HepG2 (cell line): ENCODE data around the gene ABL2. TPM values are rescaled to one million over a fixed set of nuclear protein-coding genes. Genes with fewer than 3 reads are reported as not detected.

ENCODE experiments used
- BHLHE40 ChIP-seq: IDR thresholded peaks from 2 replicates; pipeline ENCODE4 v1.6.1; 2011; ENCODE audit warnings: low read length, improper control_type of control experiment
- DZIP1 ChIP-seq: sonication (generic); formaldehyde crosslinking; IDR thresholded peaks from 2 replicates; pipeline ENCODE4 v1.5.0; 2020; ENCODE audit warnings: mild to moderate bottlenecking, missing genetic modification reagents
- GATAD1 ChIP-seq: IDR thresholded peaks from 2 replicates; pipeline ENCODE4 v1.6.1; 2016; ENCODE audit warnings: missing genetic modification reagents, missing compliant biosample characterization
- HMGA1 ChIP-seq: sonication (generic); formaldehyde crosslinking; conservative IDR thresholded peaks from 2 replicates; pipeline ENCODE4 v1.4.0; 2020; ENCODE audit warnings: missing genetic modification reagents
- HNRNPUL1 ChIP-seq: fragments of 200-400 bp; formaldehyde crosslinking; IDR thresholded peaks from 2 replicates; pipeline ENCODE4 v1.6.1; 2017; ENCODE audit warnings: low read depth, mild to moderate bottlenecking, low read length, moderate library complexity
- KDM5A ChIP-seq: fragments of 200-600 bp; sonication (generic); IDR thresholded peaks from 2 replicates; pipeline ENCODE4 v1.7.0; 2018; ENCODE audit warnings: antibody characterized with exemption, mild to moderate bottlenecking, low read length, borderline replicate concordance
- KDM6A ChIP-seq: IDR thresholded peaks from 2 replicates; pipeline ENCODE4 v1.6.1; 2016; ENCODE audit warnings: low read depth
- KMT2B ChIP-seq: IDR thresholded peaks from 2 replicates; pipeline ENCODE4 v1.6.1; 2016; ENCODE audit warnings: missing genetic modification reagents, missing compliant biosample characterization
- MLX ChIP-seq: IDR thresholded peaks from 2 replicates; pipeline ENCODE4 v1.6.1; 2016
- NR2F1 ChIP-seq, 2 experiments: fragments of 450-650 bp in 1 of 2; formaldehyde crosslinking in 1 of 2; IDR thresholded peaks; 2 replicates each; pipeline versions ENCODE4 v1.5.0 to v1.6.1; 2016 to 2020; ENCODE audit warnings: mild to moderate bottlenecking in 1 of 2, missing compliant biosample characterization in 1 of 2, missing genetic modification reagents in 1 of 2, moderate library complexity in 1 of 2
- RCOR2 ChIP-seq: IDR thresholded peaks from 2 replicates; pipeline ENCODE4 v1.6.1; 2016; ENCODE audit warnings: missing biosample characterization, missing genetic modification reagents
- RERE ChIP-seq: IDR thresholded peaks from 2 replicates; pipeline ENCODE4 v1.6.1; 2016; ENCODE audit warnings: low read depth, missing genetic modification reagents, missing compliant biosample characterization
- RFX5 ChIP-seq: IDR thresholded peaks from 2 replicates; pipeline ENCODE4 v1.6.1; 2011; ENCODE audit warnings: low read depth, low read length, improper control_type of control experiment
- USF2 ChIP-seq, 2 experiments: sonication (generic) in 1 of 2; formaldehyde crosslinking in 1 of 2; IDR thresholded peaks; 2 replicates each; pipeline versions ENCODE4 v1.5.1 to v1.6.1; 2011 to 2020; ENCODE audit warnings: borderline replicate concordance in 1 of 2, low read depth in 1 of 2, low read length in 1 of 2, mild to moderate bottlenecking in 1 of 2, missing genetic modification reagents in 1 of 2, moderate library complexity in 1 of 2
- ZFP36L2 ChIP-seq: sonication (generic); formaldehyde crosslinking; IDR thresholded peaks from 2 replicates; pipeline ENCODE4 v1.4.0; 2020; ENCODE audit warnings: missing genetic modification reagents
- ZNF468 ChIP-seq: sonication (generic); formaldehyde crosslinking; IDR thresholded peaks from 2 replicates; pipeline ENCODE4 v1.8.0; 2022; ENCODE audit warnings: mild to moderate bottlenecking, moderate library complexity, missing genetic modification reagents
- ZNF7 ChIP-seq: IDR thresholded peaks from 2 replicates; pipeline ENCODE4 v1.6.1; 2016; ENCODE audit warnings: missing biosample characterization, missing genetic modification reagents
- ZNF749 ChIP-seq: sonication (generic); formaldehyde crosslinking; IDR thresholded peaks from 2 replicates; pipeline ENCODE4 v1.8.0; 2022; ENCODE audit warnings: mild to moderate bottlenecking, missing genetic modification reagents, moderate library complexity, borderline replicate concordance
- ZSCAN22 ChIP-seq: sonication (generic); formaldehyde crosslinking; IDR thresholded peaks from 2 replicates; pipeline ENCODE4 v1.4.0; 2020; ENCODE audit warnings: mild to moderate bottlenecking, missing genetic modification reagents
- polyA plus RNA-seq, 8 experiments: library from polyadenylated mRNA; depleted of rRNA in 3 of 8; stranded (reverse) in 7 of 8; unstranded in 1 of 8; fragments of >200 nt; fragmentation: Illumina TruSeq in 4 of 8; extraction: Trizol in 4 of 8; gene quantifications; 2 replicates each; pipeline versions ENCODE4 v1.2.1 to v1.2.3, GENCODE V29; 2011 to 2016; ENCODE audit warnings: low read depth in 4 of 8, missing spikeins in 1 of 8, mixed read lengths in 1 of 8; ENCODE audit not compliant: insufficient read depth in 1 of 8
- total RNA-seq, 5 experiments: library from RNA; depleted of rRNA; stranded (reverse); fragments of >200 nt; fragmentation: Illumina TruSeq; extraction: Trizol; gene quantifications; 2 replicates each; pipeline ENCODE4 v1.2.3, GENCODE V29; 2016; ENCODE audit warnings: low read depth in 1 of 5

ABL2 gene
- total and polyA plus RNA-seq, 2 of the 13 experiments (the other 11 are each of a cell fraction or from before 2014, with no cell fraction given): 5.8 to 6.0 TPM

GRCh38 chr1:179104611-179105250, 124.7 kb downstream of the ABL2 start (continued):
- TF ChIP-seq RERE: peak; percentile 75
- no peak for TF ChIP-seq ZFP36L2 (CRISPR knock-in tag)
- TF ChIP-seq RFX5: no peak
- TF ChIP-seq RCOR2 (CRISPR knock-in tag): peak; percentile 86
- no peak for TF ChIP-seq ZNF7 (CRISPR knock-in tag)
- no peak for TF ChIP-seq KMT2B
- peak; percentile 100 for TF ChIP-seq MLX (CRISPR knock-in tag)
- TF ChIP-seq HNRNPUL1: 0 out of 2 replicates have a peak, but pooled peaks have one; percentile 44
- TF ChIP-seq NR2F1 (CRISPR knock-in tag; IDR thresholded peaks at IDR 0.05): peak; percentile 68 to 84
- peak; percentile 21; the same call in 1 of the 2 replicates for TF ChIP-seq USF2 (IDR thresholded peaks at IDR 0.05; ENCODE audit: low read depth, low read length)
- TF ChIP-seq USF2 (CRISPR knock-in tag; IDR thresholded peaks at IDR 0.05; ENCODE audit: borderline replicate concordance): no peak; the same call in 1 of the 2 replicates
- TF ChIP-seq HMGA1 (CRISPR knock-in tag): no peak
- peak; percentile 58; the same call in 1 of the 2 replicates for TF ChIP-seq GATAD1
- TF ChIP-seq DZIP1 (CRISPR knock-in tag): no peak
- TF ChIP-seq ZNF749 (CRISPR knock-in tag): no peak
- no peak for TF ChIP-seq ZSCAN22 (CRISPR knock-in tag)
- TF ChIP-seq BHLHE40: 0 out of 2 replicates have a peak, but pooled peaks have one; percentile 8
- TF ChIP-seq ZNF468 (CRISPR knock-in tag): no peak
- TF ChIP-seq KDM6A (CRISPR knock-in tag): peak; percentile 94
- no peak for TF ChIP-seq KDM5A
